T-helper 2 cell treated with Interferon-gamma antibody and Interleukin-4, amounts not matched to agents 100 ng/mL and 5 ng/mL, for 36 hours (primary cell): Measurements from ENCODE around the gene POC1A. TPM values are rescaled to one million over a fixed set of nuclear protein-coding genes. Genes with fewer than 3 reads are reported as not detected.

Experiments
- intact Hi-C: fragments of 100-400 bp; cut with micrococcal nuclease; formaldehyde crosslinking; loops from one replicate; pipeline ENCODE4 v1.15.1; 2023
- total RNA-seq: library from RNA; stranded (reverse); gene quantifications from 2 replicates; pipeline ENCODE4 v1.2.3, GENCODE V29; 2022

Gene POC1A
- total RNA-seq: 28.4 and 28.9 TPM in 2 replicates

- intact Hi-C loops: loop anchor here (1.0 to 5.0 kb wide), 4 partner anchors 44 to 212 kb away; partner anchors contain the start of genes ALAS1, PARP3 and WDR82
Observed at GRCh38 chr3:52154135-52155094, at the start of gene POC1A. POC1A (minus strand) TSS chr3:52154423; CDS start chr3:52154372, 51 bp downstream.

- intact Hi-C loops: no loop called here
Observed at GRCh38 chr3:52203701-52204100, 49.5 kb upstream of the POC1A start.

- intact Hi-C loops: no loop called here
Observed at GRCh38 chr3:52202384-52203077, 48.3 kb upstream of the POC1A start.

GRCh38 chr3:52200981-52201679 is 46.9 kb upstream of the POC1A start:
- intact Hi-C loops: no loop called here

- intact Hi-C loops: loop anchor here (1.0 to 2.0 kb wide), 3 partner anchors 21 to 258 kb away; partner anchors contain the start of genes POC1A and RRP9
Observed at GRCh38 chr3:52198643-52199608, 44.7 kb upstream of the POC1A start.

GRCh38 chr3:52197842-52198625 is 43.8 kb upstream of the POC1A start, which contains the start of gene ALAS1:
ALAS1 (plus strand) TSS chr3:52198160; CDS start chr3:52199242, 1,082 bp downstream.
- intact Hi-C loops: loop anchor here (1.0 to 2.0 kb wide), 3 partner anchors 22 to 257 kb away; partner anchors contain the start of genes POC1A and RRP9

- intact Hi-C loops: no loop called here
Observed at GRCh38 chr3:52197499-52197841, 43.2 kb upstream of the POC1A start.

- intact Hi-C loops: no loop called here
Observed at GRCh38 chr3:52196977-52197376, 42.8 kb upstream of the POC1A start.

- intact Hi-C loops: no loop called here
Observed at GRCh38 chr3:52195823-52196331, 41.7 kb upstream of the POC1A start.

GRCh38 chr3:52195291-52195597 is 41.0 kb upstream of the POC1A start:
- intact Hi-C loops: no loop called here

- intact Hi-C loops: no loop called here
Observed at GRCh38 chr3:52194485-52195290, 40.5 kb upstream of the POC1A start.

- intact Hi-C loops: no loop called here
Observed at GRCh38 chr3:52193065-52193464, 38.8 kb upstream of the POC1A start.

GRCh38 chr3:52191663-52192062 is 37.4 kb upstream of the POC1A start:
- intact Hi-C loops: no loop called here

- intact Hi-C loops: no loop called here
Observed at GRCh38 chr3:52190294-52191074, 36.3 kb upstream of the POC1A start.

- intact Hi-C loops: no loop called here
Observed at GRCh38 chr3:52188556-52188955, 34.3 kb upstream of the POC1A start.

GRCh38 chr3:52186729-52187128 is 32.5 kb upstream of the POC1A start:
- intact Hi-C loops: no loop called here

GRCh38 chr3:52185837-52186236 is 31.6 kb upstream of the POC1A start:
- intact Hi-C loops: no loop called here

- intact Hi-C loops: no loop called here
Observed at GRCh38 chr3:52185311-52185710, 31.1 kb upstream of the POC1A start.
